IPS DF 6.9 (cell line): ENCODE data around the gene HDHD3.
"Not testable (repeated sequence)": the region's sequence is repeated elsewhere in the genome, so short reads cannot be mapped to it uniquely, and the experiment has no call there.

Experiments
- DNase-seq: peaks from one replicate; pipeline ENCODE4 v3.0.0-alpha.2; 2013; ENCODE audit warnings: low read depth, low spot score
- H3K27ac ChIP-seq: one replicate; pipeline ENCODE4 v1.5.1; 2013; ENCODE audit warnings: low read length, control low read depth
- H3K27me3 ChIP-seq: 2 replicates; pipeline ENCODE4 v1.6.1; 2013; ENCODE audit warnings: mild to moderate bottlenecking, low read length; ENCODE audit not compliant: control insufficient read depth, insufficient read depth
- H3K36me3 ChIP-seq: 2 replicates; pipeline ENCODE4 v1.6.1; 2013; ENCODE audit warnings: low read length; ENCODE audit not compliant: control insufficient read depth, insufficient read depth
- H3K4me1 ChIP-seq: 2 replicates; pipeline ENCODE4 v1.6.1; 2013; ENCODE audit warnings: low read length; ENCODE audit not compliant: control insufficient read depth, insufficient read depth
- H3K4me3 ChIP-seq: 2 replicates; pipeline ENCODE4 v1.5.1; 2013; ENCODE audit warnings: mild to moderate bottlenecking, low read length
- H3K9me3 ChIP-seq: 2 replicates; pipeline ENCODE4 v1.6.1; 2013; ENCODE audit warnings: low read length, inconsistent platforms; ENCODE audit not compliant: control insufficient read depth, insufficient read depth
- WGBS: extraction: QIAGEN DNeasy Blood & Tissue Kit; methylation state at CpG from one replicate; pipeline ENCODE4 v1.1.7; 2013; ENCODE audit warnings: mixed read lengths, missing lambda C conversion rate; ENCODE audit not compliant: insufficient read length, insufficient coverage; 5-methylcytosine and 5-hydroxymethylcytosine counted together

The HDHD3 gene

GRCh38 chr9:113375057-113376023 is 1.4 kb downstream of the HDHD3 start:
- Histone ChIP-seq H3K27me3 (no peaks in the 10 kb centered on the region), H3K27ac (no peak overlapping the region), H3K4me3 (no peak overlapping the region), H3K9me3 (no peaks in the 10 kb centered on the region), H3K4me1 (no peaks in the 10 kb centered on the region), H3K36me3 (peaks cover 9% of the 10 kb centered on the region)
- no CpG with 5 or more reads among the region's 6 CpGs for WGBS
- no peak for DNase-seq

GRCh38 chr9:113373676-113374392 is 3.0 kb downstream of the HDHD3 start:
- Histone ChIP-seq H3K4me3 (no peak overlapping the region), H3K9me3 (no peaks in the 10 kb centered on the region), H3K27me3 (no peaks in the 10 kb centered on the region), H3K27ac (no peak overlapping the region), H3K4me1 (no peaks in the 10 kb centered on the region), H3K36me3 (peaks cover 9% of the 10 kb centered on the region)
- DNase-seq: no peak
- WGBS: no CpG with 5 or more reads among the region's 24 CpGs

- H3K9me3 ChIP-seq: no peaks in the 10 kb centered on the region
- WGBS: no CpG with 5 or more reads among the region's 3 CpGs
- H3K27me3 ChIP-seq: no peaks in the 10 kb centered on the region
- H3K4me1 ChIP-seq: no peaks in the 10 kb centered on the region
- no peak overlapping the region for H3K27ac ChIP-seq
- H3K36me3 ChIP-seq: peaks cover 9% of the 10 kb centered on the region
- DNase-seq: no peak
- H3K4me3 ChIP-seq: no peak overlapping the region
These were observed 3.5 kb downstream of the HDHD3 start for GRCh38 chr9:113373256-113373655.

GRCh38 chr9:113372059-113372458 is 4.7 kb downstream of the HDHD3 start:
- Histone ChIP-seq H3K4me1 (no peaks in the 10 kb centered on the region), H3K27ac (no peak overlapping the region), H3K36me3 (peaks cover 9% of the 10 kb centered on the region), H3K27me3 (no peaks in the 10 kb centered on the region), H3K9me3 (no peaks in the 10 kb centered on the region), H3K4me3 (no peak overlapping the region)
- DNase-seq: no peak
- no CpG with 5 or more reads among the region's 5 CpGs for WGBS

- Histone ChIP-seq H3K36me3 (peaks cover 9% of the 10 kb centered on the region), H3K4me1 (no peaks in the 10 kb centered on the region), H3K4me3 (no peak overlapping the region), H3K27ac (no peak overlapping the region), H3K27me3 (no peaks in the 10 kb centered on the region), H3K9me3 (no peaks in the 10 kb centered on the region)
- DNase-seq: no peak
- no CpG with 5 or more reads among the region's 8 CpGs for WGBS
These were observed 5.9 kb downstream of the HDHD3 start for GRCh38 chr9:113370806-113371325.

GRCh38 chr9:113369855-113370140 is 7.0 kb downstream of the HDHD3 start:
- Histone ChIP-seq H3K4me3 (no peak overlapping the region), H3K4me1 (no peaks in the 10 kb centered on the region), H3K27me3 (no peaks in the 10 kb centered on the region), H3K36me3 (peaks cover 9% of the 10 kb centered on the region), H3K9me3 (no peaks in the 10 kb centered on the region), H3K27ac (no peak overlapping the region)
- no CpG with 5 or more reads among the region's 11 CpGs for WGBS
- DNase-seq: no peak

- no CpG with 5 or more reads among the region's 13 CpGs for WGBS
- Histone ChIP-seq H3K9me3 (no peaks in the 10 kb centered on the region), H3K4me3 (no peak overlapping the region), H3K27ac (no peak overlapping the region), H3K4me1 (no peaks in the 10 kb centered on the region), H3K36me3 (peaks cover 7% of the 10 kb centered on the region), H3K27me3 (no peaks in the 10 kb centered on the region)
- DNase-seq: no peak
These were observed 7.6 kb downstream of the HDHD3 start for GRCh38 chr9:113368982-113369854.

GRCh38 chr9:113368348-113368981 is 8.3 kb downstream of the HDHD3 start:
- Histone ChIP-seq H3K4me3 (no peak overlapping the region), H3K9me3 (no peaks in the 10 kb centered on the region), H3K4me1 (no peaks in the 10 kb centered on the region), H3K27me3 (no peaks in the 10 kb centered on the region), H3K36me3 (no peaks in the 10 kb centered on the region), H3K27ac (no peak overlapping the region)
- no peak for DNase-seq
- no CpG with 5 or more reads among the region's 5 CpGs for WGBS

- not testable (repeated sequence) for H3K4me1 ChIP-seq, H3K4me3 ChIP-seq, H3K27me3 ChIP-seq, H3K36me3 ChIP-seq, DNase-seq, H3K9me3 ChIP-seq, H3K27ac ChIP-seq
- WGBS: no CpG with 5 or more reads among the region's 3 CpGs
These were observed 11.1 kb downstream of the HDHD3 start for GRCh38 chr9:113365652-113366051.

- H3K4me3 ChIP-seq: no peak overlapping the region
- no peaks in the 10 kb centered on the region for H3K4me1 ChIP-seq
- no peaks in the 10 kb centered on the region for H3K36me3 ChIP-seq
- H3K27me3 ChIP-seq: no peaks in the 10 kb centered on the region
- no peak overlapping the region for H3K27ac ChIP-seq
- H3K9me3 ChIP-seq: no peaks in the 10 kb centered on the region
- WGBS: no CpG with 5 or more reads among the region's 1 CpG
- no peak for DNase-seq
These were observed 11.8 kb downstream of the HDHD3 start for GRCh38 chr9:113364951-113365350.
